Measurements from ENCODE around the gene PCGF3. TPM values are rescaled to one million over a fixed set of nuclear protein-coding genes. Genes with fewer than 3 reads are reported as not detected.

PCGF3 gene
- total and polyA plus RNA-seq, 10 of the 15 experiments (the other 5 are each of a cell fraction or from before 2014, with no cell fraction given) = 2.2 to 43.8 (median 15.9) TPM

DNA sequence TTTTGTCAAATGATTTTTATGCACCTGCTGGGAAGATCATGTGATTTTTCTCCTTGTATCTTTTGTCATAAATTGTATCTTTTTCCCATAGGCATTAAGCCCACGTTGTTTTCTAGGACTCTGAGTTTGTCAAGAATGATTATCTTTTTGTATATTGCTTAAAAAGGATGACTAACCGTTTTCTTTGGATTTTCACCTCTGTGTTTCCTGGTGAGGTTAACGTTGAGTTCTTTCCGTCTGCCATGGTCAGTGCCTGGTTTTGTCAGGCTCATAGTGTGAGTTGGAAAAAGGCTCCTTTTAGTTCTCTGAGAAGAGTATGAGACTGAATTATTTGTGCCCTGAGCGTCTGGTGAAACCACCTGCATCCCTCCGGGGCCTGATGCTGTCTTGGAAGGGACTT is 21.9 kb downstream of the PCGF3 start:
- ATAC-seq = no peak
- no TSS peak for BruUV-seq (replicated peaks)
- Histone ChIP-seq H3K4me2 (ENCODE audit: control insufficient read depth, insufficient read depth) (no peak overlapping the region), H3K4me1 (ENCODE audit: control insufficient read depth, insufficient read depth, low read length) (no peaks in the 10 kb centered on the region), H3K36me3 (ENCODE audit: control insufficient read depth in 2 of 2, insufficient read depth in 2 of 2, low read length in 1 of 2) (peaks cover 6 to 16% of the 10 kb centered on the region in 2 experiments; a peak in 3 of 4 replicates), H3K79me2 (ENCODE audit: control insufficient read depth, insufficient read depth, low read length) (no peaks in the 10 kb centered on the region; the same call in none of the 2 replicates), H3K9ac (ENCODE audit: control insufficient read depth, insufficient read depth, low read length) (no peak overlapping the region), H3K4me3 (no peak overlapping the region), H2AFZ (ENCODE audit: control insufficient read depth, low read depth, low read length) (no peak overlapping the region), H3K27me3 (replicated peaks in 1 of 2; ENCODE audit: control insufficient read depth in 2 of 2, insufficient read depth in 2 of 2, low read length in 1 of 2) (no peaks in the 10 kb centered on the region), H3K27ac (ENCODE audit: control insufficient read depth, insufficient read depth) (no peak overlapping the region), H3K9me3 (replicated peaks; ENCODE audit: control insufficient read depth, insufficient read depth, low read length) (no peaks in the 10 kb centered on the region; the same call in 2 of the 3 replicates), H4K20me1 (ENCODE audit: control insufficient read depth, insufficient read depth) (no peaks in the 10 kb centered on the region)
- WGBS (ENCODE audit: insufficient coverage, insufficient replicate concordance, low lambda C conversion rate, missing lambda C conversion rate) = 69% methylated on average over 6 of the region's 6 CpGs
- ChIA-PET RAD21 (ENCODE audit: unreplicated experiment) (interaction anchor here (0.7 kb wide), 1 partner anchor 420 kb away, joined by 3 read pairs; no protein-coding TSS in a partner anchor), POLR2A (no interaction called here), CTCF (no interaction called here), SMC1A (ENCODE audit: uncharacterized antibody, unreplicated experiment) (no interaction called here)
- in situ Hi-C loops (cut with MboI) = no loop called here
- TF ChIP-seq SMAD1 (IDR thresholded peaks at IDR 0.05; ENCODE audit: low read depth, partially characterized antibody) = no peak
- TF ChIP-seq CEBPB (IDR thresholded peaks at IDR 0.05; ENCODE audit: borderline replicate concordance in 1 of 2, low read depth in 2 of 2, low read length in 2 of 2) = no peak
- TF ChIP-seq, protein P1, sequence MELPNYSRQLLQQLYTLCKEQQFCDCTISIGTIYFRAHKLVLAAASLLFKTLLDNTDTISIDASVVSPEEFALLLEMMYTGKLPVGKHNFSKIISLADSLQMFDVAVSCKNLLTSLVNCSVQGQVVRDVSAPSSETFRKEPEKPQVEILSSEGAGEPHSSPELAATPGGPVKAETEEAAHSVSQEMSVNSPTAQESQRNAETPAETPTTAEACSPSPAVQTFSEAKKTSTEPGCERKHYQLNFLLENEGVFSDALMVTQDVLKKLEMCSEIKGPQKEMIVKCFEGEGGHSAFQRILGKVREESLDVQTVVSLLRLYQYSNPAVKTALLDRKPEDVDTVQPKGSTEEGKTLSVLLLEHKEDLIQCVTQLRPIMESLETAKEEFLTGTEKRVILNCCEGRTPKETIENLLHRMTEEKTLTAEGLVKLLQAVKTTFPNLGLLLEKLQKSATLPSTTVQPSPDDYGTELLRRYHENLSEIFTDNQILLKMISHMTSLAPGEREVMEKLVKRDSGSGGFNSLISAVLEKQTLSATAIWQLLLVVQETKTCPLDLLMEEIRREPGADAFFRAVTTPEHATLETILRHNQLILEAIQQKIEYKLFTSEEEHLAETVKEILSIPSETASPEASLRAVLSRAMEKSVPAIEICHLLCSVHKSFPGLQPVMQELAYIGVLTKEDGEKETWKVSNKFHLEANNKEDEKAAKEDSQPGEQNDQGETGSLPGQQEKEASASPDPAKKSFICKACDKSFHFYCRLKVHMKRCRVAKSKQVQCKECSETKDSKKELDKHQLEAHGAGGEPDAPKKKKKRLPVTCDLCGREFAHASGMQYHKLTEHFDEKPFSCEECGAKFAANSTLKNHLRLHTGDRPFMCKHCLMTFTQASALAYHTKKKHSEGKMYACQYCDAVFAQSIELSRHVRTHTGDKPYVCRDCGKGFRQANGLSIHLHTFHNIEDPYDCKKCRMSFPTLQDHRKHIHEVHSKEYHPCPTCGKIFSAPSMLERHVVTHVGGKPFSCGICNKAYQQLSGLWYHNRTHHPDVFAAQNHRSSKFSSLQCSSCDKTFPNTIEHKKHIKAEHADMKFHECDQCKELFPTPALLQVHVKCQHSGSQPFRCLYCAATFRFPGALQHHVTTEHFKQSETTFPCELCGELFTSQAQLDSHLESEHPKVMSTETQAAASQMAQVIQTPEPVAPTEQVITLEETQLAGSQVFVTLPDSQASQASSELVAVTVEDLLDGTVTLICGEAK (IDR thresholded peaks at IDR 0.05; ENCODE audit: borderline replicate concordance) = no peak
- no peak for TF ChIP-seq ETV6 (conservative IDR thresholded peaks at IDR 0.05 in 1 of 2, IDR thresholded peaks at IDR 0.05 in 1 of 2; ENCODE audit: borderline replicate concordance in 1 of 2, low read depth in 1 of 2)
- no peak for TF ChIP-seq IKZF2 (IDR thresholded peaks at IDR 0.05)
- no peak for TF ChIP-seq SREBF1 (IDR thresholded peaks at IDR 0.05; ENCODE audit: low read length)
- TF ChIP-seq, protein P2, sequence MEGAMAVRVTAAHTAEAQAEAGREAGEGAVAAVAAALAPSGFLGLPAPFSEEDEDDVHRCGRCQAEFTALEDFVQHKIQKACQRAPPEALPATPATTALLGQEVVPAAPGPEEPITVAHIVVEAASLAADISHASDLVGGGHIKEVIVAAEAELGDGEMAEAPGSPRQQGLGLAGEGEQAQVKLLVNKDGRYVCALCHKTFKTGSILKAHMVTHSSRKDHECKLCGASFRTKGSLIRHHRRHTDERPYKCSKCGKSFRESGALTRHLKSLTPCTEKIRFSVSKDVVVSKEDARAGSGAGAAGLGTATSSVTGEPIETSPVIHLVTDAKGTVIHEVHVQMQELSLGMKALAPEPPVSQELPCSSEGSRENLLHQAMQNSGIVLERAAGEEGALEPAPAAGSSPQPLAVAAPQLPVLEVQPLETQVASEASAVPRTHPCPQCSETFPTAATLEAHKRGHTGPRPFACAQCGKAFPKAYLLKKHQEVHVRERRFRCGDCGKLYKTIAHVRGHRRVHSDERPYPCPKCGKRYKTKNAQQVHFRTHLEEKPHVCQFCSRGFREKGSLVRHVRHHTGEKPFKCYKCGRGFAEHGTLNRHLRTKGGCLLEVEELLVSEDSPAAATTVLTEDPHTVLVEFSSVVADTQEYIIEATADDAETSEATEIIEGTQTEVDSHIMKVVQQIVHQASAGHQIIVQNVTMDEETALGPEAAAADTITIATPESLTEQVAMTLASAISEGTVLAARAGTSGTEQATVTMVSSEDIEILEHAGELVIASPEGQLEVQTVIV (IDR thresholded peaks at IDR 0.05; ENCODE audit: borderline replicate concordance, partially characterized antibody) = no peak
- TF ChIP-seq CBX3 (IDR thresholded peaks at IDR 0.05; ENCODE audit: borderline replicate concordance, low read depth) = no peak
- TF ChIP-seq CREB1 (IDR thresholded peaks at IDR 0.05; ENCODE audit: low read depth) = no peak
- TF ChIP-seq IRF4 (IDR thresholded peaks at IDR 0.05; ENCODE audit: low read depth, low read length) = no peak
- TF ChIP-seq KAT2A (conservative IDR thresholded peaks at IDR 0.05; ENCODE audit: control insufficient read depth, low read depth, low read length) = no peak
- no peak for TF ChIP-seq BRCA1 (IDR thresholded peaks at IDR 0.05; ENCODE audit: low read depth, low read length)
- no peak for TF ChIP-seq MYC (IDR thresholded peaks at IDR 0.05; ENCODE audit: insufficient read depth, insufficient read length, insufficient replicate concordance, low read length, severe bottlenecking)
- no peak for TF ChIP-seq PAX5 (IDR thresholded peaks at IDR 0.05; ENCODE audit: borderline replicate concordance, low read depth, low read length)
- no peak for TF ChIP-seq SP1 (IDR thresholded peaks at IDR 0.05; ENCODE audit: low read depth, low read length)
- no peak for TF ChIP-seq POLR2AphosphoS5 (IDR thresholded peaks at IDR 0.05; ENCODE audit: low read length)
- no peak for TF ChIP-seq ZBED1 (IDR thresholded peaks at IDR 0.05; ENCODE audit: borderline replicate concordance)
- TF ChIP-seq MXI1 (IDR thresholded peaks at IDR 0.05; ENCODE audit: low read depth, low read length) = no peak
- no peak for DNase-seq (ENCODE audit: low read depth, low spot score)
- intact Hi-C loops (cut with micrococcal nuclease; ENCODE audit: unreplicated experiment) = no loop called here
- no peak for FAIRE-seq

Measured in GM12878 (cell line).